H7 (cell line): ENCODE data around the gene COG2. TPM values are rescaled to one million over a fixed set of nuclear protein-coding genes. Genes with fewer than 3 reads are reported as not detected.
A peak's percentile ranks its signal among the peaks of the same experiment; 100 is the strongest.

ENCODE experiments used
- DNase-seq: peaks from one replicate; pipeline ENCODE4 v3.0.0; 2012
- H3K27me3 ChIP-seq: 2 replicates; pipeline ENCODE4 v1.6.0; 2011; ENCODE audit warnings: mild to moderate bottlenecking, low read length; ENCODE audit not compliant: control insufficient read depth, insufficient read depth
- H3K36me3 ChIP-seq: replicated peaks from 2 replicates; pipeline ENCODE4 v1.5.1; 2011; ENCODE audit warnings: low read length; ENCODE audit not compliant: control insufficient read depth, insufficient read depth
- H3K4me3 ChIP-seq: 2 replicates; pipeline ENCODE4 v1.5.1; 2011; ENCODE audit warnings: low read depth, mild to moderate bottlenecking, control low read depth, low read length, moderate library complexity; ENCODE audit not compliant: insufficient read depth
- total RNA-seq: library from RNA; depleted of rRNA; stranded (reverse); fragments of >200 nt; shearing (Covaris generic); gene quantifications from 2 replicates; pipeline ENCODE4 v1.2.3, GENCODE V29; 2014

COG2 gene
- total RNA-seq, 1 experiment from 2014 or later = 38.3 TPM

DNA sequence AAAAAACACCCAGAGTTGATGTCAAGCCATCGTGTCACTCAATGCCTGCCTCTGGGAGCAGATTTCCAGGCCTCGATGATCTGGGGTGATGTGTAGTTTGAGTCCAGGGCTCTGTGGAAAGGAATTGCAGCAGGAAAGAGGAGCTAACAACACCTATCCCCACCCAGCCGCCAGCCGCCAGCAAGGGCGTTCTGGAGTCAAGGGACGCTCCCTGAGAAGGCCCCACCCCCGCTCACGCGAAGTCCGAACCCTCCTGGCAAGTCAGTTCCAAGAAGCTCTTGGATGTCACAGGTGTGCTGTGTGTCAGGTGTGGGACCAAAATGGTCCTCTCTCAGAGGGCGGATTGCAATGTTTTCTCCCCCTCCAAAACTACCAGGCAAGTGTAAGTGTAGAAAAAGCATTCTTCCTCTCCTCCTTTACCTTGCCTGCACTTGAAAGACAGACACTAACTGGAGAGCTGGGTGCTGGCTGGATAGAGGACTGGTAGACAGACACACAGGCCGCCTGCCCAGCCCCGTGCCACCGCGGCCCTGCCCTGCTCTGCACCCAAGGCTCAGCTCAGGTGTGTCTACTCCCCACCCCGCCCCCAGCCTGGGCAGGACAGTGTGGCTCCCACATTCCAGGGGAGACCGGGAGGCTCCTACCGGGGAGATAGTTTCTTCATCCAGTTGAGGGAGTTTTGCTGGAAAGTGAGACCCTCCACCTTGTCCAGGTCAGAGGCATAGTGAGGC, 63.2 kb downstream of the COG2 start:
- Histone ChIP-seq H3K27me3 (no peaks in the 10 kb centered on the region; the same call in 1 of the 2 replicates), H3K4me3 (no peak overlapping the region), H3K36me3 (no peaks in the 10 kb centered on the region)
- DNase-seq = peak; percentile 63

DNA sequence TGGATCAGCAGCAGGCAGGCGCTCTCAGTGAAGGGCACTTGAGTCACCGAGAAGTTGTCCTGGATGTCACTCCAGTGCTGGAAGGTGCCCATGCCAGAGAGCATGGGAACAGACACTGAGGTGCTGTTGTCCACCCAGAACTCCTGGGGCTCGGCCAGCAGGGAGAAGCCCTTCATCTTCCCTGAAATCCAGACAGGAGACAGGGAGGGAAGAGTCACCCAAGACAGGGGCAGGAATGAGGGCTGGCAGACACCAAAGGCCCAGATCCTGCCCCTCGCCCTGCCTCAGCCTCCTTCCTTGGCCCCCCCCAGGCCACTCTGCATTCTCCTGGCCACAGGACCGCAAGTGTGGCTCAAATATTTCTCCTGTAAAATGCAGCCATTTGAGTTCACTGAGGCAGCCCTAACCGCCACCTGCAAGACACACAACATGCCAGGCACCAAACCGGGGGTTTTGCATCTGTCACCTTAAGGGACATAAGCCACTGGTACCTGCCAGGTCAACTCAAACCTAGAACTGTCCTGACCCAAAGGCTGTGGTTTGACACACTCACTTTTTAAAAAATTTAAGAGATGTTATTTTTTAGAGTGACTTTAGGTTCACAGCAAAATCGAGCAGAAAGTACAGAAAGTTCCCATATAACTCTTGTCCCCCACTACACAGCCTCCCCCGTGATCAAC, 63.9 kb downstream of the COG2 start:
- H3K27me3 ChIP-seq = no peaks in the 10 kb centered on the region; the same call in 1 of the 2 replicates
- no peak for DNase-seq
- H3K4me3 ChIP-seq = no peak overlapping the region
- H3K36me3 ChIP-seq = no peaks in the 10 kb centered on the region

DNA sequence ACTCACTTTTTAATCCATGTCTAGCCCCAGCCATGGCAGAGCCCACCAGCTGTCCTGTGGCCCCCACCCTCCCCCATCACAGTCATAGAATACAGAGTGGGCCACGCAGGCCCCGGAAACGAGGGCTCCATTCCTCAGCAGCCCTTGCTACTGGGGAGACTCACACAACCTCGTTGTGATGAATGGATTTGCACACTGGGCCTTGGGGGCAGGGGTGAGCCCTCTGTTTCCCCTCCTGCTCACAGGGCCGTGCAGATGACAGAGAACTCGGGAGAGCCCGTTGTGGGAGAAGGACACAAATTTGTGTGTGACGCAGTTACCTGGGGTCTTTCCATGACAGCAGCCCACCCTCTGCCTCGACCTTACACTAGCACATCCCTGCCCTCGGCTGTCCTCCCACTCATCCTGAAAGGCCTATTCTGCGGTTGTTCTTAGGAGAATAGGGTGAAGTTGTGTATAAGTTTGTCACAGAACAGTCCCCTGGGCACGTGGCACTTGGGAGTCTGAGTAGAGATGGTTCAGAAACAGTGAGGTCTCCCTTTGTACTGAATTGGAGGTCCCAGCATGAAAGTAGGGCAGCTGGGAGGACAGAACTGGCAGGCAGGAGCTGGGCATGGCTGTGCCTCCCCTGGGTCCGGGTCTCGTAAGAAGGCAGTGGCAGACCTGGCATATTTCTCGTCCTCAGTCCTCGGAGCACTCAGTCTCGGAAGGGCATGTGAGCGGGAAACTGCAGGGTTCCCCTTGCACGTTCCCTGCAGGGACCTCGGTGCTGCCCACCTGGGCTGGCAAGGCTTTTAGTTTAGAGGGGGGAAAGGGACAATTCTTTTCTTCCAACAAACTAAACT, 64.8 kb downstream of the COG2 start:
- Histone ChIP-seq H3K36me3 (no peaks in the 10 kb centered on the region), H3K4me3 (no peak overlapping the region), H3K27me3 (no peaks in the 10 kb centered on the region; the same call in 1 of the 2 replicates)
- no peak for DNase-seq

DNA sequence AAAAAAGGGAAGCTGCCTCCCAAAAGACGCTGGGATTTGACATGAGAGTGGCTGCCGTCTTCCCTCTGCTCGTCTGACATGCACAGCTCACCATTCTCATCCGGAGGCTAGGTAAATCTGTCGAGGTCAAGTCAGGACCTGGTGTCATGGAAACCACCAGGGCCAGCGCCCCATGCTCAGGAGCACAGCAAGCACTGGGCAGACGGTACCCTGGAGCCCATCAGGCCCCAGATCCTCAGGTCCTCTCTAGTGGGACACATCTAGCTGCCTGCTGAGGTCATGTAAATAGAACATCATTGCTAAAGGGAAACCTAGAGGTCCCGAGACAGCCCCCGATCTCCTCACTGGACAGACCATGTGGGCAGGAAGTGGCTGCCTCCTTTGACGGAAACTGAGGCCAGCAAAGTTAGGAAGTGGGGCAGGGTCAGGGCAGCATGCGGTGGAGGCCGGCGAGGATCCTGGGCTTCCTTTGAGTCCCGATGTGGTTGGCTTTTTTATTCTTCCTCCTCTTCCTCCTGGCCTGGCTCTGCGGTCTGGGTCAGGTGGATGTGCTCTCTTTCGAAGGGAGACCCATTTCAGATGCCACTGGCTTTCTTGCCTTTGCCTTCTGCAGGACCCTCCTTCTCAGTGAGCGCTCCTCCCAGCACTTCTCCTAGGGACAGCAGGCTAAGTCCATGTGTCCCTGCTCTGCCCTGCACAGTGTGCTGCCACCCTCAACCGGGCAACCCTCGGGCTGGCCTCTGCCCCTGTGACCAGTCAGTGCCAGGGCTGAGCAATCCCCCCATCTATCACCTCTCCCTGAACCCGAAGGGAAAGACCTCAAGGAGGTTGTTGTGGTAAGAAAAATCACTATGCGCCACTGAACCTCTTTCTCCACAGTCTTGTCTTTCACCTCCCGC, 65.7 kb downstream of the COG2 start:
- no peak for DNase-seq
- Histone ChIP-seq H3K36me3 (no peaks in the 10 kb centered on the region), H3K27me3 (no peaks in the 10 kb centered on the region; the same call in 1 of the 2 replicates), H3K4me3 (no peak overlapping the region)

DNA sequence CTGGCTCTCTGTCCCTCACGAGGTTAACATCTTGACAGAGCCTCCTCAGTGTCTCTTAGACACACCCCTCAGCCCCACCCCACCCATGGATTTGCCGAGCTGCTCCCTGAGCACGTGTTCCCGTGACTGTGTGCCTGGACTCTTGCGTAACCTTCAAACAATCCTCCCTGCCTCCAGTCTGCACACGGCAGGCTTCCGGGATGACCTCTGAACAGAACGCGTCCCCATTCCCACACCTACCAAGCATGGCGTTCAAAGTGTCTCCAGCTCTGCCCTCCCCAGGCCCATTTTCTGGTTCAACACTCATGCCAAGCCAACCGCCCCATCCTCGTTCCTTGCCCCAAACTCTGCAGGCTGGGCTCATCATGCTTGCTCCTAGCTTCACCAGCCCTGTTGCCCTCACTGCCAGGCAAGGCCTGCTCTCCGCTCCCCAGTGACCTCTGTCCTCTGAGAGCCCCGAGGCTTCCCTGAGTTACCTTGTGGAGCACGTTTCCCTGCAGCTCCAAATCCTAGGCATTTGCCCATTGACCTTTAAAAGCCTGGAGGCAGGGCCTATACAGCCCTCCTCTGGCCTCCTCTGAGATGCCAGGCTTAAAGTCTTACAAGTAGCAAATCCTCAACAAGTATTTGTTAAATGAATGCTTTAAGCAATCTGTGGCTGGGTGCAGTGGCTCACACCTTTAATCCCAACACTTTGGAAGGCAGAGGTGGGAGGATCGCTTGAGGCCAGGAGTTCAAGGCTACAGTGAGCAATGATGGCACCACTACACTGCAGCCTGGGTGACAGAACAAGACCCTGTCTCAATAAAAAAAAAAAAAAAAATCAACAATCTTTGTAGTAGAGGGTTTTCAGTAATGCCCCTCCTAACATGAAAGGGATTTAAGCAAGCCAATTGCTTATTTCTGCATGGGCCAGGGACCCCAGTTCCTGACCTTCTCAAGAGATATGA, 66.6 kb downstream of the COG2 start:
- H3K4me3 ChIP-seq = no peak overlapping the region
- no peaks in the 10 kb centered on the region; the same call in 1 of the 2 replicates for H3K27me3 ChIP-seq
- no peak for DNase-seq
- no peaks in the 10 kb centered on the region for H3K36me3 ChIP-seq

DNA sequence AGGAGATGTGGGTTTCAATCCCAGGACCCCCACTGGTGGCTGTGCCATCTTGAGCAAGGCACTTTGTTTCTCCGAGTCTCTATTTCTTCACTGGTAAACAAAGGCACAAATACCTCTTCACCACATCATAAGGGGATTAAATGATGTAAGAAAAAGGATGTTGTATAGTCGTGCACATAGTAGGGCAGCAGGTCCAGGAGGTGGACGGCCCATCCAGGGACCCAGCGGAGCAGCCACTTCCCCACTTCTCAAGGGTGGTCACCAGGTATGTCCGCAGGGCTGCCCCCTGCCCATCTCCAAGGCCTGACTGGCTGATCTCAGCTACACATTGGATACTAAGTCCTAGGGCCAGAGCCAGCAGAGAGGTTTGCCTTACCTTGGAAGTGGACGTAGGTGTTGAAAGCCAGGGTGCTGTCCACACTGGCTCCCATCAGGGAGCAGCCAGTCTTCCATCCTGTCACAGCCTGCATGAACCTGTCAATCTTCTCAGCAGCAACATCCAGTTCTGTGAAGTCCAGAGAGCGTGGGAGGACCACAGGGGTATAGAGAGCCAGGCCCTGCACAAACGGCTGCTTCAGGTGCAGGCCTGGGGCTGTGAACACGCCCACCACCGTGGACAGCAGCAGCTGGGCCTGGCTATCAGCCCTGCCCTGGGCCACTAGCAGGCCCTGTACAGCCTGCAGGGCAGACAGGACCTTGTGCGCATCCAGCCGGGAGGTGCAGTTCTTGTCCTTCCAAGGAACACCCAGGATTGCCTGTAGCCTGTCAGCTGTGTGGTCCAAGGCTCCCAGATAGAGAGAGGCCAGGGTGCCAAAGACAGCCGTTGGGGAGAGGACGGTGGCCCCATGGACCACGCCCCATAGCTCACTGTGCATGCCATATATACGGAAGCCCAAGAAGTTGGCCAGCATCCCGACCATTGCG, 67.6 kb downstream of the COG2 start:
- H3K27me3 ChIP-seq = no peaks in the 10 kb centered on the region
- H3K4me3 ChIP-seq = no peak overlapping the region
- no peaks in the 10 kb centered on the region for H3K36me3 ChIP-seq
- DNase-seq = no peak

DNA sequence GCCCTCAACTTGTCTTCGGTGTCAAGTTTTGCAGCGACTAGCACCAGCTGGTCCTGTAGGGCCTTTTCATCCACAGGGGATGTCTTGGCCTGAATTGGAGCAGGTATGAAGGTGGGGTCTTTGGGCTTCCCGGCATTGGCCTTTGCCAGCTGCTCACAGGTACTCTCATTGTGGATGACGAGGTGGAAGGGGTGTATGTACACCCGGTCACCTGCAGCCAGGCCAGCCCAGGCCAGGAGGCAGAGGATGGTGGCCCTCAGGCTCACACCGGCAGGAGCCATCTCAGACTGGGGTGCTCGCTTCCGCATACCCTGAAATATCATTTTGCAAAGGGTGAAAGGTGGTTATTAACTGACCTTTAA, 68.2 kb downstream of the COG2 start:
- H3K4me3 ChIP-seq = no peak overlapping the region
- DNase-seq = no peak
- no peaks in the 10 kb centered on the region for H3K36me3 ChIP-seq

DNA sequence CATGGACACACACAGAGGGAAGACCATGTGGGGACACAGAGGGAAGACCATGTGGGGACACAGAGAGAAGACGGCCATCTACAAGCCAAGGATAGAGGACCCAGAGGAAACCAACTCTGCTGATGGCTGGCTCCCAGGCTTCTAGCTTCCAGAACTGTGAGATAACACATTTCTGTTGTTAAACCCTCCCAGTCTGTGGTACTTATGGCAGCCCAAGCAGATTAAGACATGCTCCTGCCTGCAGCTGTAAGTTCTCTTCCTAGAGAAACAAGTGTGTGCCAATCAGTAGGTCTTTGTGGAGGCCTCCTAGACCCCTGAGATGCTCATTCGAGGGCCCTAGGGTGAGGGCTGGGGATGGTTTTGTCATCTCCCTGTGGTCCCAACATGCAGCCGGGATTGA, 69.0 kb downstream of the COG2 start:
- no peaks in the 10 kb centered on the region for H3K36me3 ChIP-seq
- no peak overlapping the region for H3K4me3 ChIP-seq
- no peaks in the 10 kb centered on the region for H3K27me3 ChIP-seq
- DNase-seq = no peak

More for the DNA sequence above, 68.2 kb downstream of the COG2 start:
- no peaks in the 10 kb centered on the region for H3K27me3 ChIP-seq

DNA sequence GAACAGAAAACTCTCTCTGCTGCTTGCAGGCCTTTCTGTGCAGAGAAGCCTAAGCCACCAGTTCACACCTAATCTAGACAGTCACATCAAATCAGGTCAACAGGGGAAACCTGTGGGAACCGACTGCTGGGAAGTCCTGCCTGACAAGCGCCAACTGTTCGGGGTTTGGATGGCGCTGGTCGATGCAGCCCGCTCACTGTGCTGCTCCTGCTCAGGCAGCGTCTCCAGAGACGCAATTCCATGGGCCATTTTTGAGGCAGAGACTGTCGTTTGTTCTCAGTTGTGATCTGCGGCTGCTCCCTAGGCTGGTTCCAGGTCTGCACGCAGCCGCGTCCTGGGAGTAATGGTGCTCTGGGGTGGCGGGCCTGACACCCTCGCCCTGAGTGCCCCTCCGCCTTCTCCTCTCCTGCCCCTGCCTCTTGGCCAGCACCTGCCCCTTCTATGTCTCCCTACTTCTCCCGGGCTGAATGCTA, 70.2 kb downstream of the COG2 start:
- no peak overlapping the region for H3K4me3 ChIP-seq
- no peak for DNase-seq
- H3K27me3 ChIP-seq = no peaks in the 10 kb centered on the region
- H3K36me3 ChIP-seq = no peaks in the 10 kb centered on the region

DNA sequence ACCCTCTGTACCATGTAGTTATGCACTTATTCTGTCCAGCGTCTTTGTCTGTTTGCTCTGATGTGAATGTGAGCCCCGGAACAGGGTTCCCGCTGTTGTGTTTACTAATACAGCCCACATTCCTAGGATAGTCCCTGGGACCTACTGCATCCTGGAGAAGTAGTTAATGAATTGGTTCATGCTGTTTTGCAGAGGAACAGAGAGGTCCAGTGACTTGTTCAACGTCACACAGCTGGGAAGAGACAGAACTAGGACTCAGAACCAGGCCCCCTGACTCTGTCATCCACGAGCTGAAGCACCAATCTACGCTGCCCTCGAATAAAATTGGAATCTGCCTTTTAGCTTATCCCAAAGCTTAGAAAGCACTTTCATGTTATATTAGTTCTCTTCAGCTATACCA, 70.9 kb downstream of the COG2 start:
- H3K36me3 ChIP-seq = no peaks in the 10 kb centered on the region
- no peaks in the 10 kb centered on the region for H3K27me3 ChIP-seq
- no peak overlapping the region for H3K4me3 ChIP-seq
- DNase-seq = no peak

DNA sequence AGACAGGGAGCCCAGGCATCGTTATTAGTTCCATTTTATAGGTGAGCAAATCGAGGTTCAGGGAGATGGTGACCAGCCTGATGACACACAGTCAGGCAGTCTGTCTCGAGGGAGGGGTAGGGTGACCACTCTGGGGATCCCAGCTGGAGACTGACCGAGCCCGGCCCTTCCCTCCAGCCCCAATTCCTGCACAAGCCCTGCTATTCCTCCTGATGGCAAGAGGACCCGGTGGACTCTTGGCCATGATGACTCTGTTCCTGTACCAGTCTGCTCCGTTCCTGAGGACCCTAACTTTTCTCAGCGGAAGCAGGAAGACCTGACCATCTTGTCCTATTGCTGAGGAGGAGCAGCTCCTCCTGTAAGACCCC, 71.2 kb downstream of the COG2 start:
- no peaks in the 10 kb centered on the region for H3K27me3 ChIP-seq
- no peaks in the 10 kb centered on the region for H3K36me3 ChIP-seq
- DNase-seq = no peak
- H3K4me3 ChIP-seq = no peak overlapping the region

DNA sequence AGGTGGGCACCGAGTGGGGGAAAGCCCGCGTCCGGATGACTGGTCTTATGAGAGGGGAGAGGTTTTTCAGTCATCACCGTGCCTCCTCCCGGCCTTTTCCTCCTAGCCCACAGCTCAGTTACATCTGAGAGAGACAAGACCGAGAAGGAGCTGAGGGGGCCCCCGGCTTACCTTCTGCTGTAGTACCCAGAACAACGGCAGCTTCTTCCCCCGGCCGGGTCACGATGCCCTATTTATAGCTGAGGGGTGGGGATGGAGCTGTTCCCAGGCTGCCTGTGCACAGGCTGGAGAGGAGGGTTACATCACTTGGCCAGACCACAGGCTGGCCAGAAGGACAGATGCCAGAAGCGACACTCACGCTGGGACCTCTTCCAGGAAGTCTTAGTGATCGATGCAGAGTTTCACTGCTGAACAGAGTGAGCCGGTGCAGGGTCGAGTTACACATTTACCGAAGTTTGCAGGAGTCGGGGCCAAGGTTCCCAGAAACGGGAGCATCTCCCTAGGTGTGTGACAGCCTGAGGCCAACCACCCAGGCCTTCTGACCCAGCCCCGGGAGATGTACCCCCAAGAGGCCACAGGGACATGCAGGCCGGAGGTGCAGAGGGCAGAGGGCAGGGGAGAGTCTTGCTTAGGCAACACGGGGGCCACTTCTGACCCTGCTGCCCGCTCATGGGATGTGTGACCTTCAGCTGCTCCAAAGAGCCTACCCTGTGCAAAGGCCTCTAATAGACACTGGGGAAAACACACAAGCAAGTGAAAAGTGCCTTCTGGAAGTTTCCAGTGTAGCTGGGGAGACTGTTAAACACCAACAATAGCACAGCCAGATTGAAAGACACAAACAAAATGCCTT, 71.9 kb downstream of the COG2 start, which contains the start of gene AGT:
Gene AGT (minus strand): TSS at position 208 of the 850 bp plus-strand sequence. CDS start 3,299 bp downstream, outside the sequence.
- Histone ChIP-seq H3K36me3 (no peaks in the 10 kb centered on the region), H3K27me3 (no peaks in the 10 kb centered on the region), H3K4me3 (no peak within 1 kb of the TSS)
- no peak for DNase-seq
